HG03571 (cell line): Measurements from ENCODE around the gene MLLT6.
A peak's percentile ranks its signal among the peaks of the same experiment; 100 is the strongest.

ENCODE experiments used
- ATAC-seq: cut with Tn5 transposase; IDR thresholded peaks from one replicate; pipeline ENCODE4 v1.9.1; 2021; ENCODE audit not compliant: unreplicated experiment

The MLLT6 gene

GRCh38 chr17:38704606-38705522 is at the start of gene MLLT6:
Gene MLLT6, plus strand, starts transcription at chr17:38705273. Its CDS starts 360 bp downstream, at chr17:38705633.
- ATAC-seq = no peak

DNA sequence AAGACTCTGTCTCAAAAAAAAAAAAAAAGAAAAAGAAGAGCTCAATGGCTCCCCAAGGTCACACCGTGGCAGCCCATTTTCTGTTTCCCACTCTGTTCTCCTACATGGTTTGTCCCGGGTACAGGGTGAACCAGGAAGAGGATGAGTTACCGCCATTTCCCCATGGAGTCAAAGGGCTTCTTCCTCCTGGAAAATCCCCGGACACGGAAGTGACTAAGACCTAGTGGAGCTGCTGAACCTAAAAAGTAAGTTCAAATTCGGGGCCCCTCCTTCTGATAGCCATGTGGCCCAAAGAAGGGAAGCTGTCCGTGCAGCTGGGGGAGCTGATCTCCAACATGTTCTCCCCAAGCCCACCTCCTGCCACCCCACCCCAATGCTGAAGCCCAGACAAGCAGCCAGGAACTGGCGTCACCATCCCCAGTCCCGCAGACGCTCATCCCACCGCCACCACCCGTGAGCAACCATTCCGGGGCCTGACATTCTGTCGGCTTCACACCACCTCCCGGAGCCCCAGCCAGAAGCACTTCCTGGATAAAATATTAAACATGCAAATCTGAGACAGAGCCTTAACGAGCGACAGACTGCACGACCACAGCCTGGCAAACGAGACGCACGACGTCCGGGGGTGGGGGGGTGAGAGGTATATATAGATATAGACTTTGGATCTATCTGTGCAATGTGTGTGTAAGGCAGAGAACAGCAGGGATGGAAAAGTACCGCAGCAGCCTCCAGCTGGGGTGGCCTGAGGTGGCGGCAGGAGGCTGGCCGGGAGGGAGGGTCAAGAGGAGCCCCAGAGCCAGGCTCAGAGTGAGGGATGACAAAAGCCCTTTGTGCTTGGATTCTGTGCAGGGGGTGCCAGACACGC is 47.9 kb upstream of the MLLT6 start:
- ATAC-seq = no peak

DNA sequence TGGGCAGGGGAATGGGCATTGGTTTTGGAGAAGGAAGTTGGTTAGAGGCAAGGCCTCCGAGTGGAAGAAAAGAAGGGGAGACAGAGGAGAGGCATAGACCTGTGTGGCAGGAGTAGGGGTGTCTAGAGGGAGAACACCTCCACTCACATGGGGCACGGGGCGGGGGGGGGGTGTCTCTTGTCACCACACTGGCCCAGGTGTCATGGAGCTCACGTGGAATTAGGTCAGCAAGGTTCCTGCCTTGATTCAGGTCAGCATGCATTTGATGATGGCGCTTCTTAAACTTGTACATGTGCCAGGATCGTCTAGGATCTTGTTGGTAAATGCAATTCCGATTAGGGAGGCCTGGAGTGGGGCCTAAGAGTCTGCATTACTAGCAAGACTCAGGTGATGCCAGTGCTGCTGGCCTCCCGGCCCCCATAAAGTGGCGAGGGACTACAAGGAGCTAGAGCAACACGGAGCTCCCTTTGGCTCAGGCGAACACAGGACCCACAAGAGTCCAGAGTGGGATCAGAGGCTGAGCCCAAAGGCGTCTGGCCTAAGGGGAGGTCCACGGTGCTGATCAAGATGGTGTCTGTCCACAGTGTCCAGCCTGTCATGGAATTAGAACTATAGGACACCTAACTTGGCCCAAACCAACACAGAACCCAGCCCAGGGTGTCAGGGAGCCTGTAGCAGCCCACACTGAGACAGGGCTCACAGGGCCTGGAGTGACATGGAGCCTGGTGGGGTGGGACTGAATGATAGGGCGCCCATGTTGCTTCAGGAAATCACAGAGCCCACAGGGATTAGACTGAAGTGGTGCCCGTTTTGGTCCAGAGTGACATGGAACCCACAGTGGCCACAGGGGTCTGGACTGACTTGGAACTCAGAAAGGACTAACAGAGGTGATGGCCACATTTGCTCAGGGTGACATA is 47.0 kb upstream of the MLLT6 start:
- ATAC-seq = no peak

DNA sequence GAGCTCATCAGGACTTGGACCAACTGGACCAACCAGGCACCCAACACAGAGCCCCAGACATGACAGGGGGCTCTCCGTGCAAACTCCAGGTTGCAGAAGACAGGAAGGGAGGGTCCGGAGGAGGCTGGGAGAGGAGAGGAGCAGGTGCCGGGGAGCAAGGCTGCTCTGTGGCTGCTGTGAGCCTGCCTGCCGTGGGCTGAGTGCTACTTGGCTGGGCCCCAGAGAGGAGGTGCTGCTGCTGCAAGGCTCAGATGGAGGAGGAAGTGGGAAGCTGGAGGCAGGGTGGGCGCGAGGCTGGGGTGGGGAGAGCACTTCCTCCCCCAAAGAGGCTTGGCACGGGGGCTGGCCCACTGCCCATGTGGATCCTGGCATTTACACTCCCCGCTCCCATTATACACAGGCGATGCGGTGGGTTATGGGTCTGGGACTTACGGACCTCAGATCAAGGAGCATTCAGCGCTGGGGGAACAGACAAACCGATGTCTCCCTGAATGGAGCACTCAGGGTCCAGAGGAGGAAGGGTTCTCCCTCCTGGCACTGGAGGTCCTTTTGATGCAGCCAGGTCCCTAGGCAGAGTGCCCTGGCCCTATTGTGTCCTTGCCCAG is 46.2 kb upstream of the MLLT6 start:
- no peak for ATAC-seq

DNA sequence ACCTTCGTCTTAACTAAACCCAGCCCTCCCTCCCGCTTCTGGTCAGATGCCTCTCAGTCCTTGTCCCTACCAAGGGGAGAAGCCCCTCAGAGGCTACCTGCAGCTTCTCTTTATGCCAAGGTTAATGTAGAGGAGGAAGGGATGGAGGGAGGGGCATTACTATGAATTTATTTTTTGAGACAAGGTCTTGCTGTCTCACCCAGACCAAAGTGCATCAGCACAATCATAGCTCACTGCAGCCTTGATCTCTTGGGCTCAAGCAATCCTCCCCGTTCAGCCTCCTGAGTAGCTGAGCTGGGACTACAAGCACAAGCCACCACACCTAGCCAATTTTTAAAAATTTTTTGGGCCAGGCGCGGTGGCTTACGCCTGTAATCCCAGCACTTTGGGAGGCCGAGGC is 45.7 kb upstream of the MLLT6 start:
- ATAC-seq = no peak

DNA sequence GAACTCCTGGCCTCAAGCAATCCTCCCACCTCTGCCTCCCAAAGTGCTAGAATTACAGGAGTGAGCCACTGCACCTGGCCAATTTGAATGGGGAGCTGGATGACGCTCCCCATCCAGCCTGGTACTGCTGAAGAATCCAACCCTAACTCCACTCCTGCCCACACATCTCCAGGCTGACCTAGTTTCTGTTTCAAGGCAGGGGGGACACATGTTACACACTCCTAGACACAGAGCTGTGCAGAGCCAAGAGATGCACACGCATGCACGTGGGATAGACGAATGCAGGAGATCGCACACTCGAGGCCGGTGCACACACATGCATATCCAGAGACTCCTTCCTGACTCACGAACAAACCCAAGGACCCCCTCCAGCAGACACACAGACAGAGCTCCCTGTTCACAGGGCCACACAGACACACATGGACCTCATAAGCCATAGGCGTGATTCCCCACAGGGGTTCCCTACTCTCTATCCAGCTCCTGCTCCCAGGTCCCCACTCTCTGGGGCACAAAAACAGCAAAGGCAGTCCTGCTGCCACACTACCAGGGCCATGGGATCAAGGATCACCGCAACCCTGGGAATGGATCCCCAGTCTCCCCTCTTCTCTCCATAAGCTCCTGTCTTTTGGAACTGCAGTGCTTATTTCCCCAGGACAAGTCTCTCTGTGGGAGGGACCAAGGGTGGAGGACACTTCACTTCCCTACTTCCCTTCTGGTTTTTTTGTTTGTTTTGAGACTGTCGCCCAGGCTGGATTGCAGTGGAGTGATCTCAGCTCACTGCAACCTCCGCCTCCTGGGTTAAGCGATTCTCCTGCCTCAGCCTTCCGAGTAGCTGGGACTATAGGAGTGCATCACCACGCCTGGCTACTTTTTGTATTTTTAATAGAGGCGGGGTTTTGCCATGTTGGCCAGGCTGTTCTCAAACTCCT is 44.7 kb upstream of the MLLT6 start:
- no peak for ATAC-seq

- ATAC-seq = no peak
Observed at GRCh38 chr17:38663125-38663751, 41.8 kb upstream of the MLLT6 start.

- no peak for ATAC-seq
Observed at GRCh38 chr17:38663964-38664644, 41.0 kb upstream of the MLLT6 start.

DNA sequence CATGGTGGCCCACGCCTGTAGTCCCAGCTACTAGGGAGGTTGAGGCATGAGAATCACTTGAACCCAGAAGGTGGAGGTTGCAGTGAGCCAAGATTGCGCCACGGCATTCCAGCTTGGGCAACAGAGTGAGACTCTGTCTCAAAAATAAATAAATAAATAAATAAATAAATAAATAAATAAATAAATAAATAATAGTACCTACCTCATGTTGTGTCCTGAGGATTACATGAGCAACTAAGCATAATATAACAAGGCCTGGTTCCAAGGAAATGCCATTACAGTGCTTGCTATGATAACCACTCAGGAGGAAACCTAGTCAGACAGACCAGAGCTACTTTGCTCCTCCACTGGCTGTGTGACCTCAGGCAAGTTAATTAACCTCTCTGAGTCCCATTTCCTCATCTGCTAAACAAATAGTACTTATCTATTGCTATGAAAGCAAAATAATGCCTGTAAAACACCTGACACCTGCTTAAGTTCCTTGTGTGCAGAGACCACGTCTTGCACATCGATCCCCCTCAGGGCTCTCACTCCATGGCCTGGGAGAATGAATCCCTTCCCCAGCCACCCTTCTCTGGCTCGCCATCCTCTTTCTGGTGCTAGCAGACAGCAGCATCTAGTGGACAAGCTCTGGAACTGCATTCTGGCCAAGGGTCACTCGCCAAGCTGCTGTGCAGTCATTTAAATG is 37.8 kb upstream of the MLLT6 start:
- no peak for ATAC-seq

GRCh38 chr17:38667787-38668122 is 37.3 kb upstream of the MLLT6 start:
- no peak for ATAC-seq

- ATAC-seq = no peak
Observed at GRCh38 chr17:38669520-38669919, 35.6 kb upstream of the MLLT6 start.

DNA sequence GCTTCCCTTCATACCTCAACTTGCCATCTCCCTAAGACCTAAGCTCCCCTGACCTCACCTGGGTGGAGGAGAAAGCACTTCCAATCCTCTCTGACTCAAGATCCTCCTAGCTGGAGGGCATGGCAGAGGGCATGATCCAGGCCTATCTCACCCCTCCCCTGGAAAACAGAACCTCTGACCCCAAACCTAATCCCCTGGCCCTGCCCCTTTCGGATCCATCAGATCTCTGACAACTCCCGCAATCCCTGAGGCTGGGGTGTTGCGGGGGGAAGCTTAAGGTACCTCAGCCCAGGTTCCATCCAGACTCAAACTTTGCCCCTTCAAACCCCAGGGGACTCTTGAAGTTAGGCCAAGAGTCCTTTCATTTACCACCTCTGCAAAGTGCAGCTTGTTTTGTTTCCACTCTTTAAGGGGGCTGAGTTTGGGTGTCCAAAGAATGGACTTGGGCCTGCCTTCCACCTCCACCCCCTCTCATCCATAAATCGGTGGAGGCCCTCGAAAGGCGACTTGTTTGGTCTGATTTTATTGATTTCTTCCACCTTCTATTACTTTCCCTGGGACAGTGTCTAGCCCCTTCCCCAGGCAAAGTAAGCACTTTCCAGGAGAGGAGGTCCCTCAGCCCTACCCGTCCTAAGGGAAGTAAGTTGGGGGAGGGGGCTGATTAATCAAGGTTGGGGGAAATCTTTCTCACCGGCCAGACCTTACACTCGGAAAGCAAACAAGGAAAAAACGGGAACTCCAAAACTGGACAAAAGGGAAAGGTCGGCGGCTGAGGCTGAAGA is 32.9 kb upstream of the MLLT6 start:
- no peak for ATAC-seq

DNA sequence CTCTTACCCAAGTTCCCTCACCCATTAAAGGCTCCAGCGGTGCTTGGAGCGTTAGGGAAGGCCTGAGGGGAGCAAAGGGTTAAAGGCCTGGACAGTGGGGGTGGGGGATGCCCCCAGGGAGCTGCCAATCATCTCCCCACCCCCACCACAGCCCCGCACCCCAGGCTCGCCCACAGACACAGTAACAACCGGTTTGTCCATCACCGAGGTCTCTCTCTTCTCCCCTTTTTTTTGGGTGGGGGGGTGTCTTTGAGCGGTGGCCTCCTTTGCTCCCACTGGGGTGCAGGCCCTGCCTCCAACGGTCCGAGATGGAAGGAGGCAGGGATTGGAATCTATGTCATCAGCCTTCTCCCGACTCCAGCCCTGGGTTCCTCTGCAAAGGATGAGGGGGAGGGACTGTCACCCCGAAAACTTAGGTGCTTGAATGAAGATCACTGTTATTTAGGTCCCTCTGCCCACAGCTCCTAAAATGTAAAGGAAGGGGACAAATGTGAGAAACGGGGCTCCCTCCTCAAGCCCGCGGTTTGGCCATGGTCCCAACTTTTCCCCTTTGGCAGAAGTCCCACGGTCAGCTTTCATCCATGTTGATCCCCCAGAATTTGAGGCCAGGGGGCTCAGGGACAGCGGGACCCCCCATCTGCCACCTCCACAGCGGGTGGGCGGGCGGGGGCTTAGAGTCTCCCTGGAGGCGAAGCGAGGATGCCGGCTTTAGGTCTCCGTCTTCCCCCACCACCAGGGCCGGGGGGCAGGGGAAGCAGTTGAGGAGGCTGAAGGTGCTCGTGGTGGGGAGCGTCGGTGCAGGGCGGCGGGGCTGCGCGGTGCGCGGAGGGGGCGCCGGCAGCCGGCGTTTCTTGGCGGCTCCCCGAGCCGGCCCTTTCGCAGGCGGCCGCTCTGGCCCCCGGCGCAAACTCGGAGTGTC is 32.0 kb upstream of the MLLT6 start:
- ATAC-seq = no peak

DNA sequence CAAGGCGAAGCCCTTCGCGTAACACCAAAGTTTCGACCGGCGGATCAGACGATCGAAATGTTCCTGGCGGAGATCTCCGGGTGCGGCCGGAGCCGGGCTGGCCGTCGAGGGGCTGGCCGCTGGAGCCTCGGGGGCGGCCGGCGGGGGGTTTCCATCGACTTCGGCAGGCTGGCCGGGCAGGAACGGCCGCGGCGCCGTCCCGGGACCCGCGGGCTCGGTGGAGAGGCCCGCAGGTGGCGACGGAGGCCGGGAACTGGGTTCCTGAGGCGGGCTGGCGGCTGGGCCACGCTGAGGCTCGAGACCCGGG is 31.4 kb upstream of the MLLT6 start:
- no peak for ATAC-seq

DNA sequence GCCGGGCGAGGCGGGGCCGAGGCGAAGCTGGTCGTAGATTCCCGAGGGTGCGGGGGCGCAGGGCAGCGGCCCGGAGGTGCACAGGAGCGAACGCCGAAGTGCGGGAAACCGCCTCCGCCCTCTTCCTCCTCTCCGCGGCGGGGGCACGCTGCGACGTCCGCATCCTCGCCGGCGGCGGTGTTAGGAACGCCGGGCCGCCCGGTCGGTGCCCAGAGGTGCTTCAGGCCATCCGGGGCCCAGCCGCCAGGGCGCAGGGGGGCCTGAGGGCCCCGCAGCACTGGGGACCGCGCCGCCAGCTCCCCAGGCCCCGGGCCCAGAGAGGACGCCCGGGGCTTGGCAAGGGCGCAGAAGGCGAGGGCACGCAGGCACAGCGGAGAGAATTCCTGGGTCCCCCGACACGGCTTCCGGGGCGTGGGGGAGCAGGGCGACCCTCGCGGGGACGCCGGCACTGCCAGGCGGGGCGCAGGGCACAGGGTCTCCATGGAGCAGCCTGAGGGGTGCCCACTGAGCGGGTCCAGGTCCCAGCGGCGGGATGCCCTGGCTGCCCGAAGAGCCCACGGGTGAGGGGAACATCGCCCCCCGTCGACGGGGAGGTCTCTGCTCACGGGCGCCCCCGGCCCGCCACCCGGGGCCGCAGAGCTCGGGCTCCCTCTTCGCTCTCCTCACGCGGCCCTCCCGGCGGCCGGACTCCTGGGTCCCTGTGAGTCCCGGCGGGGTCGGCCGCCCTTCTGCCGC is 30.9 kb upstream of the MLLT6 start:
- peak; percentile 9 for ATAC-seq
